ENCODE data around the gene ZNF584.

The ZNF584 gene

GRCh38 chr19:58381460-58382212 is 26.8 kb upstream of the ZNF584 start:
- Histone ChIP-seq H3K27me3 (ENCODE audit: insufficient read depth, poor library complexity, severe bottlenecking) (no peaks in the 10 kb centered on the region), H3K4me3 (replicated peaks; ENCODE audit: insufficient read depth, low read length) (peak overlapping the region; percentile 61), H3K27ac (replicated peaks) (peak overlapping the region; percentile 88)
- no peak for DNase-seq (ENCODE audit: low read depth in 1 of 2, low spot score in 1 of 2)
- TF ChIP-seq SPI1 (IDR thresholded peaks at IDR 0.05; ENCODE audit: borderline replicate concordance, low read depth) = no peak
- no peak for TF ChIP-seq POLR2AphosphoS5 (IDR thresholded peaks at IDR 0.05; ENCODE audit: low read depth)

GRCh38 chr19:58382997-58383603 is 25.3 kb upstream of the ZNF584 start:
- no peak for TF ChIP-seq GABPA (IDR thresholded peaks at IDR 0.05; ENCODE audit: low read depth)
- TF ChIP-seq CTCF (IDR thresholded peaks at IDR 0.05; ENCODE audit: insufficient read depth, low read length) = no peak
- no peak for TF ChIP-seq REST (IDR thresholded peaks at IDR 0.05; ENCODE audit: insufficient replicate concordance, low read depth)
- no peak for TF ChIP-seq POLR2AphosphoS5 (IDR thresholded peaks at IDR 0.05; ENCODE audit: low read depth)
- no peak for TF ChIP-seq SPI1 (IDR thresholded peaks at IDR 0.05; ENCODE audit: borderline replicate concordance, low read depth)
- H3K27me3 ChIP-seq (ENCODE audit: insufficient read depth, poor library complexity, severe bottlenecking) = no peaks in the 10 kb centered on the region
- H3K4me3 ChIP-seq (replicated peaks; ENCODE audit: insufficient read depth, low read length) = no peak overlapping the region
- no peak overlapping the region for H3K27ac ChIP-seq (replicated peaks)
- no peak for DNase-seq (ENCODE audit: low read depth in 1 of 2, low spot score in 1 of 2)

- H3K27ac ChIP-seq (replicated peaks) = peak overlapping the region; percentile 98
- no peaks in the 10 kb centered on the region for H3K27me3 ChIP-seq (ENCODE audit: insufficient read depth, poor library complexity, severe bottlenecking)
- no peak for TF ChIP-seq GABPA (IDR thresholded peaks at IDR 0.05; ENCODE audit: low read depth)
- no peak for TF ChIP-seq SPI1 (IDR thresholded peaks at IDR 0.05; ENCODE audit: borderline replicate concordance, low read depth)
- TF ChIP-seq CTCF (IDR thresholded peaks at IDR 0.05; ENCODE audit: insufficient read depth, low read length) = no peak
- no peak for TF ChIP-seq POLR2AphosphoS5 (IDR thresholded peaks at IDR 0.05; ENCODE audit: low read depth)
- TF ChIP-seq REST (IDR thresholded peaks at IDR 0.05; ENCODE audit: insufficient replicate concordance, low read depth) = no peak
- H3K4me3 ChIP-seq (replicated peaks; ENCODE audit: insufficient read depth, low read length) = no peak overlapping the region
- no peak for DNase-seq (ENCODE audit: low read depth in 1 of 2, low spot score in 1 of 2)
Observed at GRCh38 chr19:58385313-58385890, 23.0 kb upstream of the ZNF584 start.

- peak overlapping the region; percentile 43 for H3K4me3 ChIP-seq (replicated peaks; ENCODE audit: insufficient read depth, low read length)
- no peak for TF ChIP-seq POLR2AphosphoS5 (IDR thresholded peaks at IDR 0.05; ENCODE audit: low read depth)
- no peak for TF ChIP-seq CTCF (IDR thresholded peaks at IDR 0.05; ENCODE audit: insufficient read depth, low read length)
- TF ChIP-seq REST (IDR thresholded peaks at IDR 0.05; ENCODE audit: insufficient replicate concordance, low read depth) = no peak
- no peak for TF ChIP-seq GABPA (IDR thresholded peaks at IDR 0.05; ENCODE audit: low read depth)
- TF ChIP-seq SPI1 (IDR thresholded peaks at IDR 0.05; ENCODE audit: borderline replicate concordance, low read depth) = no peak
- H3K27ac ChIP-seq (replicated peaks) = peak overlapping the region; percentile 98
- no peaks in the 10 kb centered on the region for H3K27me3 ChIP-seq (ENCODE audit: insufficient read depth, poor library complexity, severe bottlenecking)
- DNase-seq (ENCODE audit: low read depth in 1 of 2, low spot score in 1 of 2) = peak in 1 of 2 experiments; percentile 18
Observed at GRCh38 chr19:58385891-58386575, 22.4 kb upstream of the ZNF584 start.
